HG02885 (cell line): ENCODE measurements around the gene AMPH.
A peak's percentile ranks its signal among the peaks of the same experiment; 100 is the strongest.
"Not testable (repeated sequence)": the region's sequence is repeated elsewhere in the genome, so short reads cannot be mapped to it uniquely, and the experiment has no call there.

Experiments
- ATAC-seq: cut with Tn5 transposase; IDR thresholded peaks from one replicate; pipeline ENCODE4 v1.9.1; 2021; ENCODE audit warnings: mild to moderate bottlenecking; ENCODE audit not compliant: unreplicated experiment, poor library complexity

The AMPH gene

GRCh38 chr7:38424750-38425463 lies 206.3 kb downstream of the AMPH start:
- ATAC-seq, result no peak

- ATAC-seq, result peak; percentile 97
These were observed 217.4 kb downstream of the AMPH start for GRCh38 chr7:38413784-38414183.

- ATAC-seq, result no peak
These were observed 219.8 kb downstream of the AMPH start for GRCh38 chr7:38411404-38411803.

- no peak for ATAC-seq
These were observed 221.1 kb downstream of the AMPH start for GRCh38 chr7:38410056-38410455.

- ATAC-seq, result no peak
These were observed 221.6 kb downstream of the AMPH start for GRCh38 chr7:38409531-38409930.

GRCh38 chr7:38398725-38399321 lies 232.3 kb downstream of the AMPH start:
- ATAC-seq, result peak; percentile 51

- no peak for ATAC-seq
These were observed 234.3 kb downstream of the AMPH start for GRCh38 chr7:38396852-38397251.

GRCh38 chr7:38395921-38396552 lies 235.1 kb downstream of the AMPH start:
- not testable (repeated sequence) for ATAC-seq

GRCh38 chr7:38394660-38395059 lies 236.5 kb downstream of the AMPH start:
- ATAC-seq, result no peak

GRCh38 chr7:38393874-38394273 lies 237.3 kb downstream of the AMPH start:
- peak; percentile 86 for ATAC-seq

- ATAC-seq, result no peak
These were observed 239.4 kb downstream of the AMPH start for GRCh38 chr7:38391751-38392150.

GRCh38 chr7:38385682-38386081 lies 245.5 kb downstream of the AMPH start:
- no peak for ATAC-seq

GRCh38 chr7:38383281-38383680 lies 247.9 kb downstream of the AMPH start:
- no peak for ATAC-seq

- ATAC-seq, result no peak
These were observed 248.5 kb downstream of the AMPH start for GRCh38 chr7:38382684-38383083.

- no peak for ATAC-seq
These were observed 255.7 kb downstream of the AMPH start for GRCh38 chr7:38375453-38375852.

GRCh38 chr7:38374507-38374906 lies 256.7 kb downstream of the AMPH start:
- no peak for ATAC-seq

- no peak for ATAC-seq
These were observed 258.0 kb downstream of the AMPH start for GRCh38 chr7:38373155-38373554.

- ATAC-seq, result no peak
These were observed 258.9 kb downstream of the AMPH start for GRCh38 chr7:38372290-38372689.

- peak; percentile 76 for ATAC-seq
These were observed 261.2 kb downstream of the AMPH start for GRCh38 chr7:38369816-38370493.

- ATAC-seq, result peak; percentile 64
These were observed 263.0 kb downstream of the AMPH start for GRCh38 chr7:38368191-38368605.

- ATAC-seq, result peak; percentile 61
These were observed 263.8 kb downstream of the AMPH start for GRCh38 chr7:38367301-38367890.
